ENCODE data around the gene ACAP3.

Gene ACAP3

GRCh38 chr1:1274299-1274930, 33.3 kb downstream of the ACAP3 start:
- peak overlapping the region; percentile 84 for H3K27ac ChIP-seq (replicated peaks)
- TF ChIP-seq CTCF (IDR thresholded peaks at IDR 0.05; ENCODE audit: insufficient read depth, low read length) (no peak), GABPA (IDR thresholded peaks at IDR 0.05; ENCODE audit: low read depth) (no peak), REST (IDR thresholded peaks at IDR 0.05; ENCODE audit: insufficient replicate concordance, low read depth) (no peak), POLR2AphosphoS5 (IDR thresholded peaks at IDR 0.05; ENCODE audit: low read depth) (no peak), SPI1 (IDR thresholded peaks at IDR 0.05; ENCODE audit: borderline replicate concordance, low read depth) (no peak)

GRCh38 chr1:1273512-1274298, 34.0 kb downstream of the ACAP3 start, which contains the start of gene UBE2J2:
Gene UBE2J2 (minus strand): TSS chr1:1273854. CDS start chr1:1267992, 5,862 bp downstream.
- peak; percentile 87 to 91 for DNase-seq (ENCODE audit: low read depth in 1 of 2, low spot score in 1 of 2)

More at GRCh38 chr1:1274299-1274930, 33.3 kb downstream of the ACAP3 start:
- DNase-seq (ENCODE audit: low read depth in 1 of 2, low spot score in 1 of 2): no peak
- no peaks in the 10 kb centered on the region for H3K27me3 ChIP-seq (ENCODE audit: insufficient read depth, poor library complexity, severe bottlenecking)
- peak overlapping the region; percentile 87 for H3K4me3 ChIP-seq (replicated peaks; ENCODE audit: insufficient read depth, low read length)

More at GRCh38 chr1:1273512-1274298, 34.0 kb downstream of the ACAP3 start, which contains the start of gene UBE2J2:
- peak within 1 kb of the TSS; percentile 84 for H3K27ac ChIP-seq (replicated peaks)
- TF ChIP-seq SPI1 (IDR thresholded peaks at IDR 0.05; ENCODE audit: borderline replicate concordance, low read depth): peak; percentile 12; the same call in 1 of the 2 replicates
- TF ChIP-seq POLR2AphosphoS5 (IDR thresholded peaks at IDR 0.05; ENCODE audit: low read depth): peak; percentile 29
- TF ChIP-seq GABPA (IDR thresholded peaks at IDR 0.05; ENCODE audit: low read depth): peak; percentile 89
- TF ChIP-seq CTCF (IDR thresholded peaks at IDR 0.05; ENCODE audit: insufficient read depth, low read length): no peak
- no peak for TF ChIP-seq REST (IDR thresholded peaks at IDR 0.05; ENCODE audit: insufficient replicate concordance, low read depth)
- peak within 1 kb of the TSS; percentile 87 for H3K4me3 ChIP-seq (replicated peaks; ENCODE audit: insufficient read depth, low read length)
- H3K27me3 ChIP-seq (ENCODE audit: insufficient read depth, poor library complexity, severe bottlenecking): no peaks in the 10 kb centered on the region

All from HL-60 (cell line).